ENCODE measurements around the gene SLFN12L.

Gene SLFN12L

DNA sequence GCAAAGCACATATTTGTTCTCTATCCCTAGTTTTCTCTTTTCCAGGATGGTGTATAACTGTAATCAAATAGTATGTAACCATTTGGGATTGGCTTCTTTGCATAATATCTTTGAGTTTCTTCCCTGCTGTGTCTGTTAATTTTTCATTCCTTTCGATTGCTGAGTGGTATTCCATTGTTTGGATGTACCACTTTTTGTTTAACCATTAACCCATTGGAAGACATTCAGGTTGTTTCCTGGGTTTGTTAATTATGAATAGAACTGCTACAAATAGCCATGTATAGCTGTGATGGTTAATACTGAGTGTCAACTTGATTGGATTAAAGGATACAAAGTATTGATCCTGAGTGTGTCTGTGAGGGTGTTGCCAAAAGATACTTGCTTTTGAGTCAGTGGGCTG, 84.3 kb downstream of the SLFN12L start:
- no peak overlapping the region for H3K4me3 ChIP-seq (ENCODE audit: low read depth, low read length)
- DNase-seq (ENCODE audit: low read depth), result no peak
- TF ChIP-seq, protein P1, sequence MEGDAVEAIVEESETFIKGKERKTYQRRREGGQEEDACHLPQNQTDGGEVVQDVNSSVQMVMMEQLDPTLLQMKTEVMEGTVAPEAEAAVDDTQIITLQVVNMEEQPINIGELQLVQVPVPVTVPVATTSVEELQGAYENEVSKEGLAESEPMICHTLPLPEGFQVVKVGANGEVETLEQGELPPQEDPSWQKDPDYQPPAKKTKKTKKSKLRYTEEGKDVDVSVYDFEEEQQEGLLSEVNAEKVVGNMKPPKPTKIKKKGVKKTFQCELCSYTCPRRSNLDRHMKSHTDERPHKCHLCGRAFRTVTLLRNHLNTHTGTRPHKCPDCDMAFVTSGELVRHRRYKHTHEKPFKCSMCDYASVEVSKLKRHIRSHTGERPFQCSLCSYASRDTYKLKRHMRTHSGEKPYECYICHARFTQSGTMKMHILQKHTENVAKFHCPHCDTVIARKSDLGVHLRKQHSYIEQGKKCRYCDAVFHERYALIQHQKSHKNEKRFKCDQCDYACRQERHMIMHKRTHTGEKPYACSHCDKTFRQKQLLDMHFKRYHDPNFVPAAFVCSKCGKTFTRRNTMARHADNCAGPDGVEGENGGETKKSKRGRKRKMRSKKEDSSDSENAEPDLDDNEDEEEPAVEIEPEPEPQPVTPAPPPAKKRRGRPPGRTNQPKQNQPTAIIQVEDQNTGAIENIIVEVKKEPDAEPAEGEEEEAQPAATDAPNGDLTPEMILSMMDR (IDR thresholded peaks at IDR 0.05; ENCODE audit: control insufficient read depth, extremely low read depth, insufficient read depth), result no peak

DNA sequence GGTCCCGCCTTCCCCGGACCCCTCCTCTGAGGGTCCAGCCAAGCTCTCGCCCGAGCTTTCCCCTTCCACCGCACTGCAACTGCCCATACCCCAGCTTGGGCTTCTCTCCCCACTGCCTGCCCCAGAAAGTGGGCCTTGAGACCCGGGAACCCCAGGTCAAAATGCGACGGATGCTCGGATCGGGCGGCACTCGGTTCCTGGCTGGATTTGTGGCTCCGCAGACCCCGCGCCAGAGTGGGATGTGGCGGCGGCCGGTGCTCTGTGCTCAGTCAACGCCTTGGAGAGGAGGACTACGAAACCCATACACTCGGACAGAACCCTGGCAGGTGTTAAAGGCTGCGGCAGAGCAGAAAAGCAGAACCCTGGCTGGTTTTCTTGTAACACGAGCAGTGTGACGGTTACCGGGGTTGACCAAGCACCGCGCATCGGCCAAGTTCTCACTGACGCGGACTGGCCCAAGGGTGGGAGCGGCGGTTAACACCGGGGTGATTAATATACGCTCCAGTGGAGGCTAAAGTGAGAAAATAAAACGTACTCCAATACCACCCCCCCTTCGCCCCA, 88.0 kb downstream of the SLFN12L start:
- TF ChIP-seq, protein P1 (IDR thresholded peaks at IDR 0.05; ENCODE audit: control insufficient read depth, extremely low read depth, insufficient read depth), result no peak
- no peak overlapping the region for H3K4me3 ChIP-seq (ENCODE audit: low read depth, low read length)
- DNase-seq (ENCODE audit: low read depth), result no peak

DNA sequence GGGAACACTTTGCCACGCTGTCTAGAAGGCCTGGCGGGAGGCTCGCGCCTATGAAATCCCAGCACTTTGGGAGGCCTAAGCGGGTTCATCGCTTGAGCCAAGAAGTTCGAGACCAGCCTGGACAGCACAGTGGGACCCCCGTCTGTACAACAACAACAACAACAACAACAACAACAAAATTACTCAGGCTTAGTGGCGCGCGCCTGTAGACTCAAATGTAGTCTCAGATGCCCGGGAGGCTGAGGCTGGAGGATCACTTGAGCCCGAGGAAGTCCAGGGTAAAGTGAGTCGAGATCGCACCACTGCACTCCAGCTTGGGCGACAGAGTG, 88.6 kb downstream of the SLFN12L start:
- H3K4me3 ChIP-seq (ENCODE audit: low read depth, low read length), result no peak overlapping the region
- DNase-seq (ENCODE audit: low read depth), result no peak
- TF ChIP-seq, protein P1 (IDR thresholded peaks at IDR 0.05; ENCODE audit: control insufficient read depth, extremely low read depth, insufficient read depth), result no peak

DNA sequence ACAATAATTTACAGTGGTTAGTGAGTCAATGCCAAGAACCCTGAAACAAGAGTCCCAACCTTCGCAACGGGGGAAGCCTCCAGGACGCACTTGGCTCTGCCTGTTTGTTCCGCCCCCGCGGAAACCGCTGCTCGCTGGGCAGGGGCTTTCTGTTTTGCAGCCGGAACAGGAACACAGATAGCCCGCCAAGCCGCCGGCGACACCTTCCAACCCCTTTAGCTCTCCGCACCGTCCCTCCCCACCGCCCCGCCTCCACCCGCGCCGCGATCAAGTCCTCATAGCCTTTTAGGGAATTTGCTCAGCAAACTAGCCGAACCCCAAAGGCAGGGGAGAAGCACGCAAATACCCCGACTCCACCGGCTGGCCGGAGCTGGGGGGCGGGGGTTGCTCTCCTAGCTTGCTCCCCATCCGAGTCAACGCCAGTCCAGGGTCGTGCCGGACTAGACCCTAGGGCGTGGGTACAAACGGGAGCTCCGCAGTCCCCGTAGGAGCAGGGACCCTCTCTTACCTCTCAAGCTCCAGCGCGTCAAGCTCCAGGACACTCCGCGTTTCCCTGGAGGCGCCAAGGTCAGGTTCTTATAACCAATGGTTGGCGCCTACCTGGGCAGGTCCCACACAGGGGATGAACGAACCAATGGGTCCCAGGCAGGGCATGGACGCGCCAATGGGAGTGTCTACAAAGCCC, 89.1 kb downstream of the SLFN12L start, which contains the start of gene SLFN13:
Gene SLFN13 (minus strand): TSS at position 553 of the 685 bp plus-strand sequence. CDS start 3,086 bp downstream, outside the sequence.
- no peak within 1 kb of the TSS for H3K4me3 ChIP-seq (ENCODE audit: low read depth, low read length)
- no peak for DNase-seq (ENCODE audit: low read depth)
- TF ChIP-seq, protein P1 (IDR thresholded peaks at IDR 0.05; ENCODE audit: control insufficient read depth, extremely low read depth, insufficient read depth), result no peak

GRCh38 chr17:35447499-35447898, 90.0 kb downstream of the SLFN12L start:
- DNase-seq (ENCODE audit: low read depth), result no peak
- TF ChIP-seq, protein P1 (IDR thresholded peaks at IDR 0.05; ENCODE audit: control insufficient read depth, extremely low read depth, insufficient read depth), result no peak
- no peak overlapping the region for H3K4me3 ChIP-seq (ENCODE audit: low read depth, low read length)

- DNase-seq (ENCODE audit: low read depth), result no peak
- TF ChIP-seq, protein P1 (IDR thresholded peaks at IDR 0.05; ENCODE audit: control insufficient read depth, extremely low read depth, insufficient read depth), result no peak
- no peak overlapping the region for H3K4me3 ChIP-seq (ENCODE audit: low read depth, low read length)
Measured at GRCh38 chr17:35438433-35438832, 99.0 kb downstream of the SLFN12L start.

All from LNCaP clone FGC (cell line).